GM21447 (cell line): ENCODE data around the gene GALNT18.

Experiments
- ATAC-seq: cut with Tn5 transposase; IDR thresholded peaks from one replicate; pipeline ENCODE4 v1.9.1; 2021; ENCODE audit not compliant: unreplicated experiment

GALNT18 gene

GRCh38 chr11:11621573-11622339, at the start of gene GALNT18:
Gene GALNT18, minus strand, starts transcription at chr11:11622005.
- peak; percentile 86 for ATAC-seq

GRCh38 chr11:11670574-11670973, 48.8 kb upstream of the GALNT18 start:
- no peak for ATAC-seq

- no peak for ATAC-seq
These were observed 47.5 kb upstream of the GALNT18 start for GRCh38 chr11:11669233-11669846.

- no peak for ATAC-seq
These were observed 47.0 kb upstream of the GALNT18 start for GRCh38 chr11:11668781-11669180.

- no peak for ATAC-seq
These were observed 46.5 kb upstream of the GALNT18 start for GRCh38 chr11:11668274-11668673.

- no peak for ATAC-seq
These were observed 45.3 kb upstream of the GALNT18 start for GRCh38 chr11:11667056-11667455.

GRCh38 chr11:11665407-11665806, 43.6 kb upstream of the GALNT18 start:
- ATAC-seq, result no peak

- no peak for ATAC-seq
These were observed 42.1 kb upstream of the GALNT18 start for GRCh38 chr11:11663907-11664306.

- no peak for ATAC-seq
These were observed 40.8 kb upstream of the GALNT18 start for GRCh38 chr11:11662578-11662977.

- no peak for ATAC-seq
These were observed 39.7 kb upstream of the GALNT18 start for GRCh38 chr11:11661326-11662040.

- no peak for ATAC-seq
These were observed 38.5 kb upstream of the GALNT18 start for GRCh38 chr11:11660363-11660740.

- no peak for ATAC-seq
These were observed 38.0 kb upstream of the GALNT18 start for GRCh38 chr11:11659567-11660362.

GRCh38 chr11:11657218-11657955, 35.6 kb upstream of the GALNT18 start:
- ATAC-seq, result no peak

GRCh38 chr11:11641581-11641980, 19.8 kb upstream of the GALNT18 start:
- no peak for ATAC-seq

- ATAC-seq, result no peak
These were observed 19.2 kb upstream of the GALNT18 start for GRCh38 chr11:11640996-11641395.

- no peak for ATAC-seq
These were observed 18.3 kb upstream of the GALNT18 start for GRCh38 chr11:11640152-11640551.

- no peak for ATAC-seq
These were observed 14.9 kb upstream of the GALNT18 start for GRCh38 chr11:11636671-11637070.

- ATAC-seq, result no peak
These were observed 13.6 kb upstream of the GALNT18 start for GRCh38 chr11:11635443-11635842.

- no peak for ATAC-seq
These were observed 7.6 kb upstream of the GALNT18 start for GRCh38 chr11:11629368-11629767.

GRCh38 chr11:11628651-11629050, 6.8 kb upstream of the GALNT18 start:
- ATAC-seq, result no peak

GRCh38 chr11:11626128-11626527, 4.3 kb upstream of the GALNT18 start:
- no peak for ATAC-seq
